Measurements from ENCODE around the gene TASL. TPM values are rescaled to one million over a fixed set of nuclear protein-coding genes. Genes with fewer than 3 reads are reported as not detected.

TASL gene
- total and polyA plus RNA-seq, 2 donors, result 2.8 to 8.0 TPM

DNA sequence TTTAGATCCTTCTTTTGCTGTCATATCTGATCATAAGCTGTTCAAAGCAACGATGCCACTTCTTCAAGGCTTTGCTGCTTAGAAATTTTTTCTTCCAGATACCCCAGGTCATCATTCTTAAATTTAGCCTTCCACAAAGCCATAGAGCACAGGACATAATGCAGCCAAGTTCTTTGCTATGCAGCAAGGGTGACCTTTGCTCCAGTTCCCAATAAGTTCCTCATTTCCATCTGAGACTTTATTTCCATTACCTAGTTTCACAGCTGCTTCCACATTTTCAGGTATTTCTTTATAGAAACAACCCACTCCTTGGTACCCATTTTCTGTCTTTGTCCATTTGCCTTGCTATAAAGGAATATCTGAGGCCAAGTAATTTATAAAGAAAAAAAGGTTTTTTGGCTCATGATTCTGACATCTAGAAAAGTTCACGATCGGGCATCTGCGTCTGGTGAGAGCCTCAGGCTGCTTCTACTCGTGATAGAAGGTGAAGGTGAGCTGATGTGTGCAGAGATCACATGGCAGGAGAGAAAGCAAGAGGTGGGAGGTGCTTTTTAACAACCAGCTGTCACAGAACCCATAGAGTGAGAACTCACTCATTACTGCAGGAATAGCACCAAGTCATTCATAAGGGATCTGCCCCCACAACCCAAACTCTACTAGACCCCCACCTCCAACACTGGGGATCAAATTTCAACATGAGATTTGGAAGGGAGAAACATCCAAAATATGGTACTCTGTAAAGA is 11.8 kb upstream of the TASL start:
- DNase-seq (ENCODE audit: low read depth in 6 of 9, low spot score in 9 of 9), result no peak
- no peaks in the 10 kb centered on the region for H3K9me3 ChIP-seq (ENCODE audit: control insufficient read depth in 2 of 2, insufficient read depth in 1 of 2, low read length in 1 of 2)
- H3K27me3 ChIP-seq (ENCODE audit: control insufficient read depth in 2 of 2, insufficient read depth in 1 of 2, low read length in 1 of 2), result no peaks in the 10 kb centered on the region
- no peaks in the 10 kb centered on the region for H3K4me1 ChIP-seq (ENCODE audit: control insufficient read depth in 2 of 2, insufficient read depth in 2 of 2, low read length in 2 of 2)
- WGBS, result 88% methylated on average over 5 of the region's 5 CpGs
- no peak overlapping the region for H3K4me3 ChIP-seq (ENCODE audit: low read length in 2 of 2)
- no peaks in the 10 kb centered on the region for H3K36me3 ChIP-seq (ENCODE audit: control insufficient read depth in 2 of 2, insufficient read depth in 2 of 2, low read length in 1 of 2)
- H3K27ac ChIP-seq (ENCODE audit: low read depth in 1 of 2, low read length in 1 of 2), result no peak overlapping the region

DNA sequence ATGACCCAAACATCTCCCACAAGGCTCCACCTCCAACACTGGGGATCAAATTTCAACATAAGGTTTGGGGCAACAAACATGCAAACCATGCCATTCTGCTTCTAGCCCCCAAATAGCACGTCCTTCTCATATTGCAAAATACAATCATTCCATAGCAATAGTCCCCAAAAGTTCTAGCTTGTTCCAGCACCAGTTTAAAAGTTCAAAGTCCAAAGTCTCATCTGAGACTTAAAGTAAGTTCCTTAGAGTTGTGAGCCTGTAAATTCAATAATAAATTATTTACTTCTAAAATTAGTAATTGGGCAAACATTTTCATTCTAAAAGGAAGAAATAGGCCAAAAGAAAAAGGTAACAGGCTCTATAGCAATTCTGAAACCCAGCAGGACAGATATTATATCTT is 8.9 kb upstream of the TASL start:
- no peak for DNase-seq (ENCODE audit: low read depth in 6 of 9, low spot score in 9 of 9)
- Histone ChIP-seq H3K4me1 (ENCODE audit: control insufficient read depth in 2 of 2, insufficient read depth in 2 of 2, low read length in 2 of 2) (no peaks in the 10 kb centered on the region), H3K36me3 (ENCODE audit: control insufficient read depth in 2 of 2, insufficient read depth in 2 of 2, low read length in 1 of 2) (no peaks in the 10 kb centered on the region), H3K27ac (ENCODE audit: low read depth in 1 of 2, low read length in 1 of 2) (no peak overlapping the region), H3K9me3 (ENCODE audit: control insufficient read depth in 2 of 2, insufficient read depth in 1 of 2, low read length in 1 of 2) (no peaks in the 10 kb centered on the region), H3K27me3 (ENCODE audit: control insufficient read depth in 2 of 2, insufficient read depth in 1 of 2, low read length in 1 of 2) (no peaks in the 10 kb centered on the region), H3K4me3 (ENCODE audit: low read length in 2 of 2) (no peak overlapping the region)
- WGBS, result 98% methylated on average over 1 of the region's 1 CpG

DNA sequence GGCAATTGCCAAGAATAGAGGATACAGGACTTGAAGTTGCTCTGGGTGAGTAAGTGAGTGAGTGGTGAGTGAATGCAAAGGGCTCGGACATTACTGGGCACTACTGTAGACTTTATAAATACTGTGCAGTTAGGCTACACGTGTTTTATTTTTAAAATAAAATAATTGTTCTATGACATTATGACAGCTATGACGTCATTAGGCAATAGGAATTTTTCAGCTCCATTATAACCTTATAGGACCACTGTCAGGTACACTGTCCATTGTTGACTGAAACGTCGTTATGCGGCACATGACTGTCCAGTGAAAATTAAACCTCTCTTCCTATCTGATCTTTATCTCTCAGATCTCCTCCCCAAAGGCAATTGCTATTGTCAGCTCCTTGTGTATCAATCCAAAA is 5.1 kb upstream of the TASL start:
- Histone ChIP-seq H3K4me3 (ENCODE audit: low read length in 2 of 2) (no peak overlapping the region), H3K27ac (ENCODE audit: low read depth in 1 of 2, low read length in 1 of 2) (no peak overlapping the region), H3K36me3 (ENCODE audit: control insufficient read depth in 2 of 2, insufficient read depth in 2 of 2, low read length in 1 of 2) (no peaks in the 10 kb centered on the region), H3K4me1 (ENCODE audit: control insufficient read depth in 2 of 2, insufficient read depth in 2 of 2, low read length in 2 of 2) (no peaks in the 10 kb centered on the region), H3K27me3 (ENCODE audit: control insufficient read depth in 2 of 2, insufficient read depth in 1 of 2, low read length in 1 of 2) (no peaks in the 10 kb centered on the region), H3K9me3 (ENCODE audit: control insufficient read depth in 2 of 2, insufficient read depth in 1 of 2, low read length in 1 of 2) (no peaks in the 10 kb centered on the region)
- 96% methylated on average over 6 of the region's 6 CpGs for WGBS
- DNase-seq (ENCODE audit: low read depth in 6 of 9, low spot score in 9 of 9), result no peak

DNA sequence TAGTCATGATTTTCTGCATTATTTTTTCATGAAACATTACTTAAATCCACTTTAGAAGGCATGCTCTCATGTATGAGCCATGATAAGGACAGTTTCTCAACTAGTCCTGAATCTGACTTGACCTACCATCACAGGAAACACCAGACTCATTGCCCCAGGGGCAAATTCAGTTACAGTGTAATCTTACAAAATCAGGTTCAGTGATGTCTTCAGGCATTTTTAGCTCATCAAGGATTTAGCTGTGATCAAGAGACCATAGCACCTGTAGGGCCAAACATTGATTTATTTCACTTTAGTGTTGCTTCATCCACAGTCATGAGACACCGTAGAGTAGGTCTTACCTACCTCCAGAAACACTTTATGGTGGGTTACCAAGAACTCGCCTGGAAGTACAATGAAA is 3.1 kb upstream of the TASL start:
- no peak for DNase-seq (ENCODE audit: low read depth in 6 of 9, low spot score in 9 of 9)
- Histone ChIP-seq H3K4me3 (ENCODE audit: low read length in 2 of 2) (no peak overlapping the region), H3K36me3 (ENCODE audit: control insufficient read depth in 2 of 2, insufficient read depth in 2 of 2, low read length in 1 of 2) (no peaks in the 10 kb centered on the region), H3K27ac (ENCODE audit: low read depth in 1 of 2, low read length in 1 of 2) (no peak overlapping the region), H3K27me3 (ENCODE audit: control insufficient read depth in 2 of 2, insufficient read depth in 1 of 2, low read length in 1 of 2) (no peaks in the 10 kb centered on the region), H3K4me1 (ENCODE audit: control insufficient read depth in 2 of 2, insufficient read depth in 2 of 2, low read length in 2 of 2) (no peaks in the 10 kb centered on the region), H3K9me3 (ENCODE audit: control insufficient read depth in 2 of 2, insufficient read depth in 1 of 2, low read length in 1 of 2) (no peaks in the 10 kb centered on the region)
- WGBS, result 98% methylated on average over 2 of the region's 2 CpGs

DNA sequence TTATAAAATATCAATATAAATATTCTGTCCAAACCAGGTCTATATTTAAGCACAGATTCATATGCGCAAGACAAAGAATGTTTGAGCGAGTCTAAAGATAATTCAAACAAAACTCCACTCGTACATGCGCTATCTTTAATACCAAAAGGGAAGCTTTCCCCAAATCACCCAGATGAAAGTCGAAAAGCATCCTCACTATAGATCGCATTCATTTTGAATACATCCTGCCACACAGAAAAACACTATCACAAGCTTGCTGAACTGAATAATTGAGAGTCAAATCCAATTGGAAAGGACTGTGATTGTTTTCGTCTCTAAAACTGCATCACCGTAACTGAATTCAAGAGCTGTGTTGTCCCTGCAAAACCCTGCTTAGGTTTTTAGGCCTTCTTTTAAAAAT is 685 bp downstream of the TASL start:
- H3K4me1 ChIP-seq (ENCODE audit: control insufficient read depth in 2 of 2, insufficient read depth in 2 of 2, low read length in 2 of 2), result no peaks in the 10 kb centered on the region
- H3K36me3 ChIP-seq (ENCODE audit: control insufficient read depth in 2 of 2, insufficient read depth in 2 of 2, low read length in 1 of 2), result no peaks in the 10 kb centered on the region
- DNase-seq (ENCODE audit: low read depth in 6 of 9, low spot score in 9 of 9), result peak in 3 of 9 donors; percentile 9 to 48 (median 19)
- no peaks in the 10 kb centered on the region for H3K27me3 ChIP-seq (ENCODE audit: control insufficient read depth in 2 of 2, insufficient read depth in 1 of 2, low read length in 1 of 2)
- peak overlapping the region; percentile 35 to 51 for H3K4me3 ChIP-seq (ENCODE audit: low read length in 2 of 2)
- 7% methylated on average over 8 of the region's 8 CpGs for WGBS
- H3K27ac ChIP-seq (ENCODE audit: low read depth in 1 of 2, low read length in 1 of 2), result peak overlapping the region; percentile 8 to 49
- no peaks in the 10 kb centered on the region for H3K9me3 ChIP-seq (ENCODE audit: control insufficient read depth in 2 of 2, insufficient read depth in 1 of 2, low read length in 1 of 2)

DNA sequence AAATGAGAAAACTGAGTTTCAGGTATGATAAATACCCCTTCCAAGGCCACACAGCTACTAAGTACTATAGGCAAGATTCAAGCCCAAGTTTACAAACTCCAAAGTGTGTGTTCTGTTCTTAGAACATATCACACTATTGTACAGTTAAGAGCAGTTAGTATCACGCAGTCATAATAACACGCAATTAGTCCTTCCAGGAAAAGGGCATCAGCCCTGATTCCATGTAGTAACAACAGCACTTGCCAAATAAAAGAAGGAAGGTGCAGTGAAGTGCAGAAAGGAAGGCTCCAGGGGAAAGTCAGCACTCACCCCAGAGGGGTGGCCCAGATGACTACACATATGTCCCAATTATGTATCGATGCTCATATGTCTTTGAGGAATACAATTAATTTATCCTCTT is 4.4 kb downstream of the TASL start:
- H3K9me3 ChIP-seq (ENCODE audit: control insufficient read depth in 2 of 2, insufficient read depth in 1 of 2, low read length in 1 of 2), result no peaks in the 10 kb centered on the region
- H3K27ac ChIP-seq (ENCODE audit: low read depth in 1 of 2, low read length in 1 of 2), result no peak overlapping the region
- H3K4me1 ChIP-seq (ENCODE audit: control insufficient read depth in 2 of 2, insufficient read depth in 2 of 2, low read length in 2 of 2), result peaks cover 3 to 6% of the 10 kb centered on the region in 2 donors
- no peaks in the 10 kb centered on the region for H3K36me3 ChIP-seq (ENCODE audit: control insufficient read depth in 2 of 2, insufficient read depth in 2 of 2, low read length in 1 of 2)
- no peaks in the 10 kb centered on the region for H3K27me3 ChIP-seq (ENCODE audit: control insufficient read depth in 2 of 2, insufficient read depth in 1 of 2, low read length in 1 of 2)
- WGBS, result 83% methylated on average over 3 of the region's 3 CpGs
- H3K4me3 ChIP-seq (ENCODE audit: low read length in 2 of 2), result no peak overlapping the region
- no peak for DNase-seq (ENCODE audit: low read depth in 6 of 9, low spot score in 9 of 9)

DNA sequence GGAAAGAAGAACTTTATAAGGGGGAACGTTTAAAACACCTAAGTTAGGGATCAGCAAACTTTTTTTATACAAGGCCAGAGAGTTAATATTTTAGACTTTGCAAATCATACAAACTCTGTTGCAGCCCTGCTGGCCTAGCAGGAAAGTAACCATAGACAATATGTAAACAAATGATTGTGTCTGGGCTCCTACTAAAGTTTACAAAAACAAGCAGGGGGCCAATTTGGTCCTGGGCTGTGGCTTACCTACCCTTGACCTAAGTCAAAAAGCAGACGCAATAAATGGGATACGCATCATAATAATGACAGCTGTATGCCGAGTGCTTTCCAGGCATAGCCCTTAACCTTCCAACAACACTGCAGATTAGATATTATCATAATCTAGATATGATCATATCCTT is 4.9 kb downstream of the TASL start:
- Histone ChIP-seq H3K9me3 (ENCODE audit: control insufficient read depth in 2 of 2, insufficient read depth in 1 of 2, low read length in 1 of 2) (no peaks in the 10 kb centered on the region), H3K4me3 (ENCODE audit: low read length in 2 of 2) (no peak overlapping the region), H3K27ac (ENCODE audit: low read depth in 1 of 2, low read length in 1 of 2) (no peak overlapping the region), H3K36me3 (ENCODE audit: control insufficient read depth in 2 of 2, insufficient read depth in 2 of 2, low read length in 1 of 2) (no peaks in the 10 kb centered on the region), H3K4me1 (ENCODE audit: control insufficient read depth in 2 of 2, insufficient read depth in 2 of 2, low read length in 2 of 2) (peaks cover 3 to 7% of the 10 kb centered on the region in 2 donors), H3K27me3 (ENCODE audit: control insufficient read depth in 2 of 2, insufficient read depth in 1 of 2, low read length in 1 of 2) (no peaks in the 10 kb centered on the region)
- WGBS, result 66% methylated on average over 4 of the region's 4 CpGs
- DNase-seq (ENCODE audit: low read depth in 6 of 9, low spot score in 9 of 9), result no peak

DNA sequence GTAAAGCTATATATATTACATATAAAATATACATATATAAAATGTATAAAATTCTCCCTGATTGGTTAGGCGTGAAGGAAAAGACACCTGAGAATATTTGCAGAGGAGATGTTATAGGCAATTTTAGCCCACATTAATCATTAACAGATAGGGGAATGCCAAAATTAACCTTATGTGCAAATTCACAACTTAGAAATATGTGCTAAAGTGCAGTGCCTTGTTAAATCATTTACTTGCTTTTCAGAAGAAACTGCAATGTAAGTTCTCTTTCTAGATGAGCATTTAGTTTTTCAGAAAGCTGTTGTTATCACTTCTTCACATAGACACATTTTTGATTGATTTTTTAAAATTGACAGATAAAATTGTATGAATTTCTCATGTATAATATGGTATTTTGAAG is 5.6 kb downstream of the TASL start:
- peaks cover 3 to 7% of the 10 kb centered on the region in 2 donors for H3K4me1 ChIP-seq (ENCODE audit: control insufficient read depth in 2 of 2, insufficient read depth in 2 of 2, low read length in 2 of 2)

DNA sequence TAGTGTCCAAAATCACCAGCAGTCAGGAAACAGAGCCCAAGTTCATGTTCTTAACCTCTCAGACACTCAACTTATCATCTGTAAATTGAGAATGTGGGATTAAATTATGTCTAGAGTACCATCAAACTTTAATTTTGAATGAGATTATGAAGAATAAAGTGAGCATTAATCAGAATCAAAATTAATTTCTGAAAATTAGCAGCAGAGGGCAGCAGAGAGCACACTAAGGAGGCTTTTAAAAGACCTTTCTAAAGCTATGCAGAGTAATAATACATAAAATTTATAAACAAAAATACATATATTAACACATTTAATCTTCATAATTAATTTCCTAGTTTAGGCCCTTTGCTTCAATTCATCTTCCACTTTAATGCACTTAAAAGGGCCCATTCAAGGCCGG is 7.1 kb downstream of the TASL start:
- H3K36me3 ChIP-seq (ENCODE audit: control insufficient read depth in 2 of 2, insufficient read depth in 2 of 2, low read length in 1 of 2), result no peaks in the 10 kb centered on the region
- no peaks in the 10 kb centered on the region for H3K9me3 ChIP-seq (ENCODE audit: control insufficient read depth in 2 of 2, insufficient read depth in 1 of 2, low read length in 1 of 2)
- no peak overlapping the region for H3K4me3 ChIP-seq (ENCODE audit: low read length in 2 of 2)
- peaks cover 3 to 7% of the 10 kb centered on the region in 2 donors for H3K4me1 ChIP-seq (ENCODE audit: control insufficient read depth in 2 of 2, insufficient read depth in 2 of 2, low read length in 2 of 2)
- H3K27me3 ChIP-seq (ENCODE audit: control insufficient read depth in 2 of 2, insufficient read depth in 1 of 2, low read length in 1 of 2), result no peaks in the 10 kb centered on the region
- H3K27ac ChIP-seq (ENCODE audit: low read depth in 1 of 2, low read length in 1 of 2), result no peak overlapping the region
- WGBS, result 97% methylated on average over 1 of the region's 1 CpG
- peak in 2 of 9 donors; percentile 28 to 41 for DNase-seq (ENCODE audit: low read depth in 6 of 9, low spot score in 9 of 9)

More for the DNA sequence above, 5.6 kb downstream of the TASL start:
- whole genome bisulfite sequencing, result 98% methylated on average over 1 of the region's 1 CpG
- Histone ChIP-seq H3K4me3 (ENCODE audit: low read length in 2 of 2) (no peak overlapping the region), H3K27me3 (ENCODE audit: control insufficient read depth in 2 of 2, insufficient read depth in 1 of 2, low read length in 1 of 2) (no peaks in the 10 kb centered on the region), H3K9me3 (ENCODE audit: control insufficient read depth in 2 of 2, insufficient read depth in 1 of 2, low read length in 1 of 2) (no peaks in the 10 kb centered on the region), H3K36me3 (ENCODE audit: control insufficient read depth in 2 of 2, insufficient read depth in 2 of 2, low read length in 1 of 2) (no peaks in the 10 kb centered on the region), H3K27ac (ENCODE audit: low read depth in 1 of 2, low read length in 1 of 2) (no peak overlapping the region)
- no peak for DNase-seq (ENCODE audit: low read depth in 6 of 9, low spot score in 9 of 9)
